ENCODE data around the gene BPNT1. TPM values are rescaled to one million over a fixed set of nuclear protein-coding genes. Genes with fewer than 3 reads are reported as not detected.
A peak's percentile ranks its signal among the peaks of the same experiment; 100 is the strongest.

Gene BPNT1
- total and polyA plus RNA-seq, 2 of the 13 experiments (the other 11 are each of a cell fraction or from before 2014, with no cell fraction given) = 35.2 to 43.9 TPM

DNA sequence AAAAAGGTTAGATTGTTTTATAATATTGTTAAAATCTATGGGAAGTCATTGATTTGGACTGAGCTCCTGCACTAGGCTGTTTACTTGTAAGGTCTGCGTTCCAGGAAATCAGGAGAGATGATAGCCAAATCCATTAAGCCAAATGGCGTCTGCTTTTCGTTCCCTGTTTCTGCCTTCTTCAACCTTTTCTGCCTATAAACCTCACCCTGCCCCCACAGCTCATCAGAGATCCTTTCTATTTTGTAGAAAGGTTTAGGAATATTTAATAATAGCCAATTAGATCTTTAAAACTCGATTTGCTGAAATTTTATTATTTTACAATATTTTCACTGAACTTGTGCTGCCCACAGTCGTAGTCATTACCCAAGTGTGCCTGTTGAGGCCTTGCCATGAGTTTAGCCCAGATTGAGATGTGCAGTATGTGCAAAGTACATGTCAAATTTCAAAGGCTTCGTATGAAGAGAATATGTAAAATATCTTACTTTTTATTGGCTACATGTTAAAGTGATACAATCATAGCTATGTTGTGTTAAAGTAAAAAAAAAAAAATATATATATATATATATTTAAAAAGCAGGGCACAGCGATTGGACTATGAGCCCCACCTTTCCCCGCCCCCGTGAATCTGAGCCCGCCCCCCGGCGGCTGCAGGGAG is 3.9 kb upstream of the BPNT1 start (continued):
- TF ChIP-seq, protein P1, sequence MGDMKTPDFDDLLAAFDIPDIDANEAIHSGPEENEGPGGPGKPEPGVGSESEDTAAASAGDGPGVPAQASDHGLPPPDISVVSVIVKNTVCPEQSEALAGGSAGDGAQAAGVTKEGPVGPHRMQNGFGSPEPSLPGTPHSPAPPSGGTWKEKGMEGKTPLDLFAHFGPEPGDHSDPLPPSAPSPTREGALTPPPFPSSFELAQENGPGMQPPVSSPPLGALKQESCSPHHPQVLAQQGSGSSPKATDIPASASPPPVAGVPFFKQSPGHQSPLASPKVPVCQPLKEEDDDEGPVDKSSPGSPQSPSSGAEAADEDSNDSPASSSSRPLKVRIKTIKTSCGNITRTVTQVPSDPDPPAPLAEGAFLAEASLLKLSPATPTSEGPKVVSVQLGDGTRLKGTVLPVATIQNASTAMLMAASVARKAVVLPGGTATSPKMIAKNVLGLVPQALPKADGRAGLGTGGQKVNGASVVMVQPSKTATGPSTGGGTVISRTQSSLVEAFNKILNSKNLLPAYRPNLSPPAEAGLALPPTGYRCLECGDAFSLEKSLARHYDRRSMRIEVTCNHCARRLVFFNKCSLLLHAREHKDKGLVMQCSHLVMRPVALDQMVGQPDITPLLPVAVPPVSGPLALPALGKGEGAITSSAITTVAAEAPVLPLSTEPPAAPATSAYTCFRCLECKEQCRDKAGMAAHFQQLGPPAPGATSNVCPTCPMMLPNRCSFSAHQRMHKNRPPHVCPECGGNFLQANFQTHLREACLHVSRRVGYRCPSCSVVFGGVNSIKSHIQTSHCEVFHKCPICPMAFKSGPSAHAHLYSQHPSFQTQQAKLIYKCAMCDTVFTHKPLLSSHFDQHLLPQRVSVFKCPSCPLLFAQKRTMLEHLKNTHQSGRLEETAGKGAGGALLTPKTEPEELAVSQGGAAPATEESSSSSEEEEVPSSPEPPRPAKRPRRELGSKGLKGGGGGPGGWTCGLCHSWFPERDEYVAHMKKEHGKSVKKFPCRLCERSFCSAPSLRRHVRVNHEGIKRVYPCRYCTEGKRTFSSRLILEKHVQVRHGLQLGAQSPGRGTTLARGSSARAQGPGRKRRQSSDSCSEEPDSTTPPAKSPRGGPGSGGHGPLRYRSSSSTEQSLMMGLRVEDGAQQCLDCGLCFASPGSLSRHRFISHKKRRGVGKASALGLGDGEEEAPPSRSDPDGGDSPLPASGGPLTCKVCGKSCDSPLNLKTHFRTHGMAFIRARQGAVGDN (CRISPR knock-in tag; IDR thresholded peaks at IDR 0.05) = no peak
- TF ChIP-seq ZNF839 (CRISPR knock-in tag; IDR thresholded peaks at IDR 0.05; ENCODE audit: borderline replicate concordance) (no peak), NCOR1 (IDR thresholded peaks at IDR 0.05; ENCODE audit: borderline replicate concordance, low read length) (0 out of 2 replicates have a peak, but pooled peaks have one; percentile 28), NBN (conservative IDR thresholded peaks at IDR 0.05) (no peak), ASH2L (IDR thresholded peaks at IDR 0.05; ENCODE audit: insufficient read length, low read depth, low read length) (no peak), KDM4B (CRISPR knock-in tag; IDR thresholded peaks at IDR 0.05) (no peak), ZNF253 (CRISPR knock-in tag; IDR thresholded peaks at IDR 0.05; ENCODE audit: borderline replicate concordance) (no peak), SNAPC2 (CRISPR knock-in tag; IDR thresholded peaks at IDR 0.05) (no peak), ZNF335 (CRISPR knock-in tag; IDR thresholded peaks at IDR 0.05) (no peak), DPF2 (CRISPR knock-in tag; IDR thresholded peaks at IDR 0.05; ENCODE audit: borderline replicate concordance, low read depth) (no peak), ZBTB1 (CRISPR knock-in tag; IDR thresholded peaks at IDR 0.05; ENCODE audit: borderline replicate concordance) (no peak), CC2D1A (CRISPR knock-in tag; IDR thresholded peaks at IDR 0.05) (no peak), PHF8 (CRISPR knock-in tag; IDR thresholded peaks at IDR 0.05) (no peak)
- TF ChIP-seq, protein P2, sequence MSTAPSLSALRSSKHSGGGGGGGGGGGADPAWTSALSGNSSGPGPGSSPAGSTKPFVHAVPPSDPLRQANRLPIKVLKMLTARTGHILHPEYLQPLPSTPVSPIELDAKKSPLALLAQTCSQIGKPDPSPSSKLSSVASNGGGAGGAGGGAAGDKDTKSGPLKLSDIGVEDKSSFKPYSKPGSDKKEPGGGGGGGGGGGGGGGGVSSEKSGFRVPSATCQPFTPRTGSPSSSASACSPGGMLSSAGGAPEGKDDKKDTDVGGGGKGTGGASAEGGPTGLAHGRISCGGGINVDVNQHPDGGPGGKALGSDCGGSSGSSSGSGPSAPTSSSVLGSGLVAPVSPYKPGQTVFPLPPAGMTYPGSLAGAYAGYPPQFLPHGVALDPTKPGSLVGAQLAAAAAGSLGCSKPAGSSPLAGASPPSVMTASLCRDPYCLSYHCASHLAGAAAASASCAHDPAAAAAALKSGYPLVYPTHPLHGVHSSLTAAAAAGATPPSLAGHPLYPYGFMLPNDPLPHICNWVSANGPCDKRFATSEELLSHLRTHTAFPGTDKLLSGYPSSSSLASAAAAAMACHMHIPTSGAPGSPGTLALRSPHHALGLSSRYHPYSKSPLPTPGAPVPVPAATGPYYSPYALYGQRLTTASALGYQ (CRISPR knock-in tag; IDR thresholded peaks at IDR 0.05) = no peak
- TF ChIP-seq, protein P3, sequence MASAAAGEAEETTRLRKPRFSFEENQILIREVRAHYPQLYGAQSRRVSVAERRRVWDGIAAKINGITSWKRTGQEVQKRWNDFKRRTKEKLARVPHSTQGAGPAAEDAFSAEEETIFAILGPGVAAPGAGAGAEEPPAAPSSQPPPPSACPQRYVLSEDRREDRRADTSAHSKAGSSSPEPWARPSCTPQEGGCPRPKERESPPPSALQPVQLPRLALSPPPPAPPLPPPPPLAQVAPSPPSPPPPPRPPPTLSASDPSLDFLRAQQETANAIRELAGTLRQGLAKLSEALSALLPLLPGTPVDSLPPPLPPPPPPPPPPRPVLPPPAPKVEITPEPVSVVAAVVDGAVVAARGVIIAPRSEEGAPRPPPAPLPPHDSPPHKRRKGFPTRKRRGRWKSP (CRISPR knock-in tag; IDR thresholded peaks at IDR 0.05) = no peak
- TF ChIP-seq, protein P4, sequence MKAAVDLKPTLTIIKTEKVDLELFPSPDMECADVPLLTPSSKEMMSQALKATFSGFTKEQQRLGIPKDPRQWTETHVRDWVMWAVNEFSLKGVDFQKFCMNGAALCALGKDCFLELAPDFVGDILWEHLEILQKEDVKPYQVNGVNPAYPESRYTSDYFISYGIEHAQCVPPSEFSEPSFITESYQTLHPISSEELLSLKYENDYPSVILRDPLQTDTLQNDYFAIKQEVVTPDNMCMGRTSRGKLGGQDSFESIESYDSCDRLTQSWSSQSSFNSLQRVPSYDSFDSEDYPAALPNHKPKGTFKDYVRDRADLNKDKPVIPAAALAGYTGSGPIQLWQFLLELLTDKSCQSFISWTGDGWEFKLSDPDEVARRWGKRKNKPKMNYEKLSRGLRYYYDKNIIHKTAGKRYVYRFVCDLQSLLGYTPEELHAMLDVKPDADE (CRISPR knock-in tag; IDR thresholded peaks at IDR 0.05) = no peak
- TF ChIP-seq, protein P5, sequence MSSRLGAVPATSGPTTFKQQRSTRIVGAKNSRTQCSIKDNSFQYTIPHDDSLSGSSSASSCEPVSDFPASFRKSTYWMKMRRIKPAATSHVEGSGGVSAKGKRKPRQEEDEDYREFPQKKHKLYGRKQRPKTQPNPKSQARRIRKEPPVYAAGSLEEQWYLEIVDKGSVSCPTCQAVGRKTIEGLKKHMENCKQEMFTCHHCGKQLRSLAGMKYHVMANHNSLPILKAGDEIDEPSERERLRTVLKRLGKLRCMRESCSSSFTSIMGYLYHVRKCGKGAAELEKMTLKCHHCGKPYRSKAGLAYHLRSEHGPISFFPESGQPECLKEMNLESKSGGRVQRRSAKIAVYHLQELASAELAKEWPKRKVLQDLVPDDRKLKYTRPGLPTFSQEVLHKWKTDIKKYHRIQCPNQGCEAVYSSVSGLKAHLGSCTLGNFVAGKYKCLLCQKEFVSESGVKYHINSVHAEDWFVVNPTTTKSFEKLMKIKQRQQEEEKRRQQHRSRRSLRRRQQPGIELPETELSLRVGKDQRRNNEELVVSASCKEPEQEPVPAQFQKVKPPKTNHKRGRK (CRISPR knock-in tag; IDR thresholded peaks at IDR 0.05) = no peak

Data from HepG2 (cell line).